Activated CD4-positive, alpha-beta T cell treated with anti-CD3 and anti-CD28 coated beads, Interleukin-2, amount 10 ng/mL, durations not matched to agents 24 days and 14 days (primary cell): Measurements from ENCODE around the gene P2RX2. TPM values are rescaled to one million over a fixed set of nuclear protein-coding genes. Genes with fewer than 3 reads are reported as not detected.

Experiments used
- DNase-seq: peaks from one replicate; pipeline ENCODE4 v3.0.0; 2022
- H3K27ac Mint-ChIP-seq: one replicate; pipeline ENCODE4 v1.8.0; 2022; ENCODE audit warnings: mild to moderate bottlenecking, mixed read lengths
- H3K27me3 Mint-ChIP-seq: one replicate; pipeline ENCODE4 v1.8.0; 2022; ENCODE audit warnings: mixed read lengths
- H3K36me3 Mint-ChIP-seq: one replicate; pipeline ENCODE4 v1.8.0; 2022; ENCODE audit warnings: low read depth, mild to moderate bottlenecking, mixed read lengths
- H3K4me1 Mint-ChIP-seq: one replicate; pipeline ENCODE4 v1.8.0; 2021; ENCODE audit warnings: mixed read lengths
- H3K4me3 Mint-ChIP-seq: one replicate; pipeline ENCODE4 v1.8.0; 2022; ENCODE audit warnings: mild to moderate bottlenecking, moderate library complexity, mixed read lengths
- H3K9me3 Mint-ChIP-seq: one replicate; pipeline ENCODE4 v1.8.0; 2021; ENCODE audit warnings: mixed read lengths
- intact Hi-C: fragments of 100-400 bp; cut with micrococcal nuclease; formaldehyde crosslinking; loops from one replicate; pipeline ENCODE4 v1.15.1; 2023
- total RNA-seq: library from RNA; stranded (reverse); gene quantifications from 2 replicates; pipeline ENCODE4 v1.2.3, GENCODE V29; 2022

Gene P2RX2
- total RNA-seq, 1 donor from 2014 or later: not detected

GRCh38 chr12:132578826-132579225 is 39.8 kb upstream of the P2RX2 start:
- H3K4me3 Mint-ChIP-seq: no peak overlapping the region
- no peaks in the 10 kb centered on the region for H3K9me3 Mint-ChIP-seq
- no peak overlapping the region for H3K27ac Mint-ChIP-seq
- H3K36me3 Mint-ChIP-seq: peaks cover 6% of the 10 kb centered on the region
- DNase-seq: no peak
- intact Hi-C loops: no loop called here
- no peaks in the 10 kb centered on the region for H3K27me3 Mint-ChIP-seq
- H3K4me1 Mint-ChIP-seq: no peaks in the 10 kb centered on the region

DNA sequence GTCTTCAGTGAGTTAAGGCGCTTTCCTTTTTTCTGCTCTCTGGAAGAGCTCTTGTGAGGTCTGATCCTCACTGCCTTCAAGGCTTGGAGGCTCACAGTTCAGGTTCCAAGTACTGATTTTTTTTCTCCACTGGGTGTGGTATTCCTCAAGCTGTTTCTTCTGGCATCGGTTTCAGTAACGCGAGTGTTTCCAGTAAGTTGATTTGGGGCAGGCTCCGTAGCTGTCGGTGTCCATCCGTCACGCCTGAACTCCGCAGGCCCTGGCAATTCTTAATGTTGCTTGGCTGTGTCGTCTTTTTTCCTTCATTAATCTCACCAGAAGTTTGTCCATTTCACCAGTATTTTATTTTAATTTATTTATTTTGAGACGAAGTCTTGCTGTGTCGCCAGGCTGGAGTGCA is 38.8 kb upstream of the P2RX2 start:
- no peaks in the 10 kb centered on the region for H3K27me3 Mint-ChIP-seq
- H3K27ac Mint-ChIP-seq: no peak overlapping the region
- peaks cover 6% of the 10 kb centered on the region for H3K36me3 Mint-ChIP-seq
- no peaks in the 10 kb centered on the region for H3K4me1 Mint-ChIP-seq
- no peaks in the 10 kb centered on the region for H3K9me3 Mint-ChIP-seq
- no peak for DNase-seq
- intact Hi-C loops: no loop called here
- H3K4me3 Mint-ChIP-seq: no peak overlapping the region

DNA sequence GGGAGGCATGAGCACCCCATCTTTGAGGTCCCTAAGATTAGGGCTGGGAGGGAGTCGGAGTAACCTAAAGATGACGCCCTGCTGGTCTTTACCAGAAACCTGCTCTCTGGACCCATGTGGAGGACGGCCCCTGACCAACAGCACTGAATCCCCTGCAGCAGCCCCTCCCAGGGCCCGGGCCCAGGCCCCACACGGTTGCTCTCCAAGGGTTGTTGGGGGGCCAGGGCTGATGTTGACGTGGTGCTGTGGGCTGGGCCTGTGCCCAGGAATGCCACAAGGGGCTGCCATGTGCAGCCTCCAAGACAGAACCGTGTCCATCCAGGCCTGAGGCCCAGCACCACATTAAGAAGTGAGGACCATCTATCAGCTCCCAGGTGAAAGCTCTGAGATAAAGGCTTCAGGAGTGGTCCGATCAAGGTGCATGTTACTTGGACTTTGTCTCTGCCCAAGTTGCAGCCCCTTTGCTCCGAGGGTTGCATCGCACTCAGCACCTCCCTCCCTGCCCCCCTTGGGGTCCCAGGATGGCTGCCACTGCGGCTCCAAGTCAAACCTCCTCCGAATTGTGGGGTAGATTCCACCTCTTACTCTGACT is 37.8 kb upstream of the P2RX2 start:
- intact Hi-C loops: no loop called here
- no peak overlapping the region for H3K4me3 Mint-ChIP-seq
- no peaks in the 10 kb centered on the region for H3K4me1 Mint-ChIP-seq
- peaks cover 5% of the 10 kb centered on the region for H3K36me3 Mint-ChIP-seq
- no peaks in the 10 kb centered on the region for H3K9me3 Mint-ChIP-seq
- no peaks in the 10 kb centered on the region for H3K27me3 Mint-ChIP-seq
- no peak overlapping the region for H3K27ac Mint-ChIP-seq
- DNase-seq: no peak

GRCh38 chr12:132581348-132582057 is 37.1 kb upstream of the P2RX2 start:
- no peak overlapping the region for H3K4me3 Mint-ChIP-seq
- intact Hi-C loops: no loop called here
- H3K36me3 Mint-ChIP-seq: peaks cover 4% of the 10 kb centered on the region
- no peaks in the 10 kb centered on the region for H3K4me1 Mint-ChIP-seq
- DNase-seq: no peak
- H3K27ac Mint-ChIP-seq: no peak overlapping the region
- no peaks in the 10 kb centered on the region for H3K9me3 Mint-ChIP-seq
- H3K27me3 Mint-ChIP-seq: no peaks in the 10 kb centered on the region

DNA sequence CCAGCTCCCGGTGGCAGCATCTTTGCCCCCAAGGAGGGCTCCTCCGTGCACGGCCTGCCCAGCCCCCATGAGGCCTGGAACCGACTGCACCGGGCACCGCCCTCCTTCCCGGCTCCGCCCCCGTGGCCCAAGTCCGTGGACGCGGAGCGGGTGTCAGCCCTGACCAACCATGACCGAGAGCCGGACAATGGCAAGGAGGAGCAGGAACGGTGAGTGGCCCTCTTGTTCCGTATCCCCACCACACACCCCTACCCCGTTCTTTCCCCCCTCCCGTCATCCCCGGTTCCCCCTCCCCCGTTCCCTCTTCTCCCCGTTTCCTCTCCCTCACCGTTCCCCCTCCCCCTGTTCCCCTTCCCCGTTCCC is 36.5 kb upstream of the P2RX2 start:
- no peaks in the 10 kb centered on the region for H3K9me3 Mint-ChIP-seq
- no peak for DNase-seq
- peaks cover 4% of the 10 kb centered on the region for H3K36me3 Mint-ChIP-seq
- intact Hi-C loops: no loop called here
- H3K4me1 Mint-ChIP-seq: no peaks in the 10 kb centered on the region
- no peak overlapping the region for H3K27ac Mint-ChIP-seq
- no peaks in the 10 kb centered on the region for H3K27me3 Mint-ChIP-seq
- H3K4me3 Mint-ChIP-seq: no peak overlapping the region

- no peak overlapping the region for H3K27ac Mint-ChIP-seq
- H3K4me1 Mint-ChIP-seq: no peaks in the 10 kb centered on the region
- no peaks in the 10 kb centered on the region for H3K27me3 Mint-ChIP-seq
- peaks cover 4% of the 10 kb centered on the region for H3K36me3 Mint-ChIP-seq
- no peak overlapping the region for H3K4me3 Mint-ChIP-seq
- no peaks in the 10 kb centered on the region for H3K9me3 Mint-ChIP-seq
- DNase-seq: no peak
- intact Hi-C loops: no loop called here
These were observed 35.8 kb upstream of the P2RX2 start for GRCh38 chr12:132582582-132583410.

- Mint-ChIP-seq H3K4me1 (no peaks in the 10 kb centered on the region), H3K27ac (no peak overlapping the region), H3K36me3 (peaks cover 4% of the 10 kb centered on the region), H3K4me3 (no peak overlapping the region), H3K27me3 (no peaks in the 10 kb centered on the region), H3K9me3 (no peaks in the 10 kb centered on the region)
- DNase-seq: no peak
- intact Hi-C loops: no loop called here
These were observed 35.2 kb upstream of the P2RX2 start for GRCh38 chr12:132583411-132583710.

DNA sequence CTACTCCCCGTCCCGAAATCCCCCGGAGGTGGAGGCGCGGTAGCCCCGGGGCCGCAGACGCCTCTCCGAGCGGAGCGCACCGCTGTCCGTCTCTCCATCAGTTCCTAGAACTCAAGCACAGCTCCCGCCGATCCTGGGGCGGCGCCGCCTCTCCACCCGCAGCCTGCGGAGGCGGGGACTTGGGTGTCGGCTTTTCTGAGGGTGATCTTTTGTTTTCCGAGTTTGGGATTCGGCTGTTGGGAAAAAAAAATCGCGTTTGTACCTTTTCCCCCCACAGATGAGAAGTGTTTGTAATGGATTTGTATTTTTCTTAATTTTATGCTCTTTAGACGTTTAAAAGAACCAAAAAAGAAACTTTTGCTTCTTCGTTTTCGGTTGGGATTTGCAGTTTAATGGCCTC is 34.8 kb upstream of the P2RX2 start:
- Mint-ChIP-seq H3K9me3 (no peaks in the 10 kb centered on the region), H3K4me3 (no peak overlapping the region), H3K27ac (no peak overlapping the region), H3K4me1 (no peaks in the 10 kb centered on the region), H3K27me3 (no peaks in the 10 kb centered on the region), H3K36me3 (peaks cover 2% of the 10 kb centered on the region)
- no peak for DNase-seq
- intact Hi-C loops: no loop called here

GRCh38 chr12:132584429-132584828 is 34.1 kb upstream of the P2RX2 start:
- Mint-ChIP-seq H3K4me3 (no peak overlapping the region), H3K27me3 (no peaks in the 10 kb centered on the region), H3K27ac (no peak overlapping the region), H3K9me3 (no peaks in the 10 kb centered on the region), H3K36me3 (peaks cover 2% of the 10 kb centered on the region), H3K4me1 (no peaks in the 10 kb centered on the region)
- no peak for DNase-seq
- intact Hi-C loops: no loop called here

GRCh38 chr12:132585177-132585576 is 33.4 kb upstream of the P2RX2 start:
- Mint-ChIP-seq H3K36me3 (peaks cover 2% of the 10 kb centered on the region), H3K4me3 (no peak overlapping the region), H3K27me3 (no peaks in the 10 kb centered on the region), H3K27ac (no peak overlapping the region), H3K9me3 (no peaks in the 10 kb centered on the region), H3K4me1 (no peaks in the 10 kb centered on the region)
- no peak for DNase-seq
- intact Hi-C loops: no loop called here

DNA sequence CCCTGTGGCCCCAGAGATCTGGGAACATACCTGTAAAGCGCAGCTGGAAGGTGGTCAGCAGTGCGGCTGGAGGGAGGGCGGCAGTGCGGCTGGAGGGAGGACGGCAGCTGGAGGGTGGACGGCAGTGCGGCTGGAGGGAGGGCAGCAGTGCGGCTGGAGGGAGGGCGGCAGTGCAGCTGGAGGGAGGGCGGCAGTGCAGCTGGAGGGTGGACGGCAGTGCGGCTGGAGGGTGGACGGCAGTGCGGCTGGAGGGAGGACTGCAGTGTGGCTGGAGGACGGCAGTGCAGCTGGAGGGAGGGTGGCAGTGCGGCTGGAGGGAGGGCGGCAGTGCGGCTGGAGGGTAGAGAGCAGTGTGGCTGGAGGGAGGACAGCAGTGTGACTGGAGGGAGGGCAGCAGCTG is 31.6 kb upstream of the P2RX2 start:
- DNase-seq: no peak
- H3K27ac Mint-ChIP-seq: no peak overlapping the region
- H3K36me3 Mint-ChIP-seq: peaks cover 2% of the 10 kb centered on the region
- no peak overlapping the region for H3K4me3 Mint-ChIP-seq
- H3K4me1 Mint-ChIP-seq: no peaks in the 10 kb centered on the region
- no peaks in the 10 kb centered on the region for H3K9me3 Mint-ChIP-seq
- H3K27me3 Mint-ChIP-seq: no peaks in the 10 kb centered on the region
- intact Hi-C loops: no loop called here

- DNase-seq: no peak
- intact Hi-C loops: no loop called here
- Mint-ChIP-seq H3K4me3 (no peak overlapping the region), H3K4me1 (no peaks in the 10 kb centered on the region), H3K27me3 (no peaks in the 10 kb centered on the region), H3K27ac (no peak overlapping the region), H3K9me3 (no peaks in the 10 kb centered on the region), H3K36me3 (peaks cover 2% of the 10 kb centered on the region)
These were observed 30.8 kb upstream of the P2RX2 start for GRCh38 chr12:132587781-132588180.

GRCh38 chr12:132588319-132588718 is 30.3 kb upstream of the P2RX2 start:
- intact Hi-C loops: no loop called here
- H3K27ac Mint-ChIP-seq: no peak overlapping the region
- H3K4me1 Mint-ChIP-seq: no peaks in the 10 kb centered on the region
- H3K27me3 Mint-ChIP-seq: no peaks in the 10 kb centered on the region
- no peak for DNase-seq
- H3K4me3 Mint-ChIP-seq: no peak overlapping the region
- H3K9me3 Mint-ChIP-seq: no peaks in the 10 kb centered on the region
- H3K36me3 Mint-ChIP-seq: peaks cover 2% of the 10 kb centered on the region

DNA sequence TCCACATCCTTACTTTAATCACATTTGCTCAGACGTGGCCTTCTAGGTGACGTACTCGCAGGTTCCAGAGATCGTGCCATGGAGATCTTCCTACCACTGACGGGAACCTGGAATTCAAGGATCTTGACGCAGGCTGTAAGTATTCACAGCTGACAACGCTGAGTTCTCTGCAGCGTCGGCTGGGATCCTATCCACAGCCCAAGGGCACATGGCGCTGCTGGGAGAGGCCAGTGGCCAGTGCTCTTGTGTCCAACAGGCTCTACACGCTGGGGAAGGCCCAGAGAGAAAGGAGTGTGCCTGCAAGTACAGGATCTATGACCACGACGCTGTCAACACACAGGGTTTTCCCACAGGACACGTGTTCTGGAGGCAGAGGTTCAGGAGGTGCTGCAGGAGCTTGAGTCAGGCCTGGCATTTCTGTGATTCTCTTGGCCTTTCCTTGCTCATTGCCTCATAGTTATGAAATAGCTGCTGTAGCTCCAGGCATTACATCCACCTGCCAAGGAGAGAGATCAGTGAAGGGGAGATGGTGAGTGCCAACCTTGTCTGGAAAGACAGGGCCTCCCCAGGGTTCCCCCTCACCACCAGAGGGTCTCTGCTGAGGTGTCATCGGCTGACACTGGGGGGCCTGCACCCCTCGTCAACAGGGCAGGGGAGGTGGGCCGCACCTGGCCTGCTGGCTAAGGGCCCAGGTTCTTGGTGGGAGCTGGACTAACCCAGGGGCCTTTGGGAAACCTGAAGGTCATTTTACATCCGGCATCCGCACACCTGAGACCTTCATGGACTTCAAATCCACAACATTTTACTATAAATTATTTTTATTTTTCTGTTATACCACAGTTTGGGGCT is 29.5 kb upstream of the P2RX2 start:
- no peak overlapping the region for H3K4me3 Mint-ChIP-seq
- no peaks in the 10 kb centered on the region for H3K27me3 Mint-ChIP-seq
- no peaks in the 10 kb centered on the region for H3K36me3 Mint-ChIP-seq
- no peak overlapping the region for H3K27ac Mint-ChIP-seq
- no peak for DNase-seq
- intact Hi-C loops: no loop called here
- H3K9me3 Mint-ChIP-seq: no peaks in the 10 kb centered on the region
- H3K4me1 Mint-ChIP-seq: no peaks in the 10 kb centered on the region
